ENCODE data around the gene GRAMD2B. TPM values are rescaled to one million over a fixed set of nuclear protein-coding genes. Genes with fewer than 3 reads are reported as not detected.

Gene GRAMD2B
- polyA plus RNA-seq, 1 donor from 2014 or later = not detected

DNA sequence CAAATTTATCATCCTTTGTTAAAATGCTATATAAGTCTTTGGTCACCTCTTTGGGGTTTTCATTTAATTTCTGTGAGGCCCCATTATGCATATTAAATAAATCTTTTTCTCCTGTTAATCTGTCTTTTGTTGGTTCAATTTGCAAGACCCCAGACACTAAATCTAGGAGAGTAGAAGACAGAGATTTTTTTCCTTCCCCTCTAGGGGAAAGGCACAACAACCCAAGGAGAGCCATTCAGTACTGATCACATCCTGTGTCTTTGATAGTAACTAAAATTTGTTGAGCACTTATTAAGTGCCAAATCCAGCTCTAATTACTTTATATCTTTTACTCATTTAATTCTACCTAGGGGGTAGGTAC is 97.4 kb downstream of the GRAMD2B start:
- no peaks in the 10 kb centered on the region for H3K27me3 ChIP-seq (ENCODE audit: insufficient read depth, low read depth, low read length)
- no peak overlapping the region for H3K27ac ChIP-seq (ENCODE audit: low read length)
- no peak overlapping the region for H3K9ac ChIP-seq (ENCODE audit: low read length)
- TF ChIP-seq MXI1 (conservative IDR thresholded peaks at IDR 0.05; ENCODE audit: poor library complexity, severe bottlenecking) = no peak
- TF ChIP-seq CTCF (IDR thresholded peaks at IDR 0.05; ENCODE audit: poor library complexity, severe bottlenecking) = no peak
- no peak for TF ChIP-seq POLR2AphosphoS5 (IDR thresholded peaks at IDR 0.05)
- TF ChIP-seq EP300 (conservative IDR thresholded peaks at IDR 0.05; ENCODE audit: poor library complexity, severe bottlenecking) = no peak
- no peak for TF ChIP-seq TAF1 (IDR thresholded peaks at IDR 0.05; ENCODE audit: low read depth)
- no peak for TF ChIP-seq RAD21 (conservative IDR thresholded peaks at IDR 0.05)
- TF ChIP-seq SMC3 (conservative IDR thresholded peaks at IDR 0.05; ENCODE audit: poor library complexity) = no peak
- H3F3A ChIP-seq (ENCODE audit: insufficient read depth, low read length, poor library complexity, severe bottlenecking) = no peaks in the 10 kb centered on the region
- H4K20me1 ChIP-seq (ENCODE audit: insufficient read depth) = no peaks in the 10 kb centered on the region
- no peak overlapping the region for H3K4me3 ChIP-seq (ENCODE audit: low read length)
- no peaks in the 10 kb centered on the region for H3K36me3 ChIP-seq (ENCODE audit: insufficient read depth, low read length)
- H3K4me2 ChIP-seq (ENCODE audit: low read length) = no peak overlapping the region
- no peaks in the 10 kb centered on the region for H3K9me2 ChIP-seq (ENCODE audit: insufficient read depth, low read length)
- H3K79me2 ChIP-seq (replicated peaks; ENCODE audit: insufficient read depth, low read length) = no peaks in the 10 kb centered on the region
- H3K9me3 ChIP-seq (ENCODE audit: low read length) = no peaks in the 10 kb centered on the region
- no peak overlapping the region for H2AFZ ChIP-seq (ENCODE audit: low read depth, low read length)

- no peak overlapping the region for H3K9ac ChIP-seq (ENCODE audit: low read length)
- TF ChIP-seq EZH2 (IDR thresholded peaks at IDR 0.05; ENCODE audit: borderline replicate concordance, insufficient read depth, low read length, poor library complexity, severe bottlenecking) = no peak
- TF ChIP-seq TAF1 (IDR thresholded peaks at IDR 0.05; ENCODE audit: low read depth) = no peak
- TF ChIP-seq POLR2AphosphoS5 (IDR thresholded peaks at IDR 0.05) = no peak
- TF ChIP-seq RAD21 (conservative IDR thresholded peaks at IDR 0.05) = no peak
- TF ChIP-seq SMC3 (conservative IDR thresholded peaks at IDR 0.05; ENCODE audit: poor library complexity) = no peak
- TF ChIP-seq EP300 (conservative IDR thresholded peaks at IDR 0.05; ENCODE audit: poor library complexity, severe bottlenecking) = no peak
- TF ChIP-seq MXI1 (conservative IDR thresholded peaks at IDR 0.05; ENCODE audit: poor library complexity, severe bottlenecking) = no peak
- TF ChIP-seq CTCF (IDR thresholded peaks at IDR 0.05; ENCODE audit: poor library complexity, severe bottlenecking) = no peak
- TF ChIP-seq, protein P1, sequence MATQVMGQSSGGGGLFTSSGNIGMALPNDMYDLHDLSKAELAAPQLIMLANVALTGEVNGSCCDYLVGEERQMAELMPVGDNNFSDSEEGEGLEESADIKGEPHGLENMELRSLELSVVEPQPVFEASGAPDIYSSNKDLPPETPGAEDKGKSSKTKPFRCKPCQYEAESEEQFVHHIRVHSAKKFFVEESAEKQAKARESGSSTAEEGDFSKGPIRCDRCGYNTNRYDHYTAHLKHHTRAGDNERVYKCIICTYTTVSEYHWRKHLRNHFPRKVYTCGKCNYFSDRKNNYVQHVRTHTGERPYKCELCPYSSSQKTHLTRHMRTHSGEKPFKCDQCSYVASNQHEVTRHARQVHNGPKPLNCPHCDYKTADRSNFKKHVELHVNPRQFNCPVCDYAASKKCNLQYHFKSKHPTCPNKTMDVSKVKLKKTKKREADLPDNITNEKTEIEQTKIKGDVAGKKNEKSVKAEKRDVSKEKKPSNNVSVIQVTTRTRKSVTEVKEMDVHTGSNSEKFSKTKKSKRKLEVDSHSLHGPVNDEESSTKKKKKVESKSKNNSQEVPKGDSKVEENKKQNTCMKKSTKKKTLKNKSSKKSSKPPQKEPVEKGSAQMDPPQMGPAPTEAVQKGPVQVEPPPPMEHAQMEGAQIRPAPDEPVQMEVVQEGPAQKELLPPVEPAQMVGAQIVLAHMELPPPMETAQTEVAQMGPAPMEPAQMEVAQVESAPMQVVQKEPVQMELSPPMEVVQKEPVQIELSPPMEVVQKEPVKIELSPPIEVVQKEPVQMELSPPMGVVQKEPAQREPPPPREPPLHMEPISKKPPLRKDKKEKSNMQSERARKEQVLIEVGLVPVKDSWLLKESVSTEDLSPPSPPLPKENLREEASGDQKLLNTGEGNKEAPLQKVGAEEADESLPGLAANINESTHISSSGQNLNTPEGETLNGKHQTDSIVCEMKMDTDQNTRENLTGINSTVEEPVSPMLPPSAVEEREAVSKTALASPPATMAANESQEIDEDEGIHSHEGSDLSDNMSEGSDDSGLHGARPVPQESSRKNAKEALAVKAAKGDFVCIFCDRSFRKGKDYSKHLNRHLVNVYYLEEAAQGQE (IDR thresholded peaks at IDR 0.05; ENCODE audit: borderline replicate concordance) = no peak
- no peaks in the 10 kb centered on the region for H3K9me2 ChIP-seq (ENCODE audit: insufficient read depth, low read length)
- H3K27me3 ChIP-seq (ENCODE audit: insufficient read depth, low read depth, low read length) = no peaks in the 10 kb centered on the region
- H3K36me3 ChIP-seq (ENCODE audit: insufficient read depth, low read length) = no peaks in the 10 kb centered on the region
- H2AFZ ChIP-seq (ENCODE audit: low read depth, low read length) = no peak overlapping the region
- H3K4me2 ChIP-seq (ENCODE audit: low read length) = no peak overlapping the region
- H4K20me1 ChIP-seq (ENCODE audit: insufficient read depth) = no peaks in the 10 kb centered on the region
- H3F3A ChIP-seq (ENCODE audit: insufficient read depth, low read length, poor library complexity, severe bottlenecking) = no peaks in the 10 kb centered on the region
- no peaks in the 10 kb centered on the region for H3K79me2 ChIP-seq (replicated peaks; ENCODE audit: insufficient read depth, low read length)
- no peak overlapping the region for H3K4me3 ChIP-seq (ENCODE audit: low read length)
- no peak overlapping the region for H3K27ac ChIP-seq (ENCODE audit: low read length)
- no peaks in the 10 kb centered on the region for H3K9me3 ChIP-seq (ENCODE audit: low read length)
Measured at GRCh38 chr5:126521130-126521529, 97.9 kb downstream of the GRAMD2B start.
